CD4-positive, alpha-beta T cell treated with Interleukin-1 beta for 1 hour (primary cell): ENCODE measurements around the gene GTF3C2.
"Not testable (repeated sequence)": the region's sequence is repeated elsewhere in the genome, so short reads cannot be mapped to it uniquely, and the experiment has no call there.

Experiments used
- DNase-seq, 2 donors: peaks; one replicate each; pipeline ENCODE4 v3.0.0-alpha.2; 2020 to 2022

GTF3C2 gene

GRCh38 chr2:27320958-27321543 lies 35.5 kb downstream of the GTF3C2 start:
- peak in 1 of 2 donors; percentile 18 for DNase-seq

- DNase-seq, result not testable (repeated sequence)
These were observed 36.7 kb downstream of the GTF3C2 start for GRCh38 chr2:27319839-27320238.

- no peak for DNase-seq
These were observed 39.7 kb downstream of the GTF3C2 start for GRCh38 chr2:27316655-27317412.

GRCh38 chr2:27315122-27315521 lies 41.4 kb downstream of the GTF3C2 start:
- DNase-seq, result no peak

GRCh38 chr2:27314709-27315108 lies 41.9 kb downstream of the GTF3C2 start:
- no peak for DNase-seq

- no peak for DNase-seq
These were observed 42.5 kb downstream of the GTF3C2 start for GRCh38 chr2:27313882-27314645.

GRCh38 chr2:27312152-27312551 lies 44.4 kb downstream of the GTF3C2 start:
- DNase-seq, result no peak

GRCh38 chr2:27309651-27310050 lies 46.9 kb downstream of the GTF3C2 start:
- no peak for DNase-seq

- no peak for DNase-seq
These were observed 48.1 kb downstream of the GTF3C2 start, which contains the start of gene UCN for GRCh38 chr2:27308359-27308881. Gene UCN (minus strand): TSS chr2:27308445. CDS start chr2:27307895, 550 bp downstream.

- DNase-seq, result no peak
These were observed 48.8 kb downstream of the GTF3C2 start for GRCh38 chr2:27307545-27308358.

GRCh38 chr2:27307287-27307544 lies 49.3 kb downstream of the GTF3C2 start:
- DNase-seq, result no peak

GRCh38 chr2:27306573-27307286 lies 49.8 kb downstream of the GTF3C2 start:
- DNase-seq, result peak in 1 of 2 donors; percentile 23

GRCh38 chr2:27306136-27306535 lies 50.4 kb downstream of the GTF3C2 start:
- no peak for DNase-seq

GRCh38 chr2:27305516-27305915 lies 51.0 kb downstream of the GTF3C2 start:
- no peak for DNase-seq

GRCh38 chr2:27304488-27305240 lies 51.9 kb downstream of the GTF3C2 start:
- DNase-seq, result no peak

- DNase-seq, result peak; percentile 48 to 62
These were observed 53.2 kb downstream of the GTF3C2 start for GRCh38 chr2:27303093-27304025.

GRCh38 chr2:27300606-27301005 lies 56.0 kb downstream of the GTF3C2 start:
- DNase-seq, result not testable (repeated sequence)

- no peak for DNase-seq
These were observed 58.0 kb downstream of the GTF3C2 start for GRCh38 chr2:27298391-27299080.

- no peak for DNase-seq
These were observed 59.4 kb downstream of the GTF3C2 start for GRCh38 chr2:27297195-27297594.

GRCh38 chr2:27296481-27296880 lies 60.1 kb downstream of the GTF3C2 start:
- no peak for DNase-seq
